GM19452 (cell line): ENCODE results near the gene ETNPPL.

Experiments used
- ATAC-seq: cut with Tn5 transposase; IDR thresholded peaks from one replicate; pipeline ENCODE4 v1.9.1; 2021; ENCODE audit not compliant: unreplicated experiment

The ETNPPL gene

DNA sequence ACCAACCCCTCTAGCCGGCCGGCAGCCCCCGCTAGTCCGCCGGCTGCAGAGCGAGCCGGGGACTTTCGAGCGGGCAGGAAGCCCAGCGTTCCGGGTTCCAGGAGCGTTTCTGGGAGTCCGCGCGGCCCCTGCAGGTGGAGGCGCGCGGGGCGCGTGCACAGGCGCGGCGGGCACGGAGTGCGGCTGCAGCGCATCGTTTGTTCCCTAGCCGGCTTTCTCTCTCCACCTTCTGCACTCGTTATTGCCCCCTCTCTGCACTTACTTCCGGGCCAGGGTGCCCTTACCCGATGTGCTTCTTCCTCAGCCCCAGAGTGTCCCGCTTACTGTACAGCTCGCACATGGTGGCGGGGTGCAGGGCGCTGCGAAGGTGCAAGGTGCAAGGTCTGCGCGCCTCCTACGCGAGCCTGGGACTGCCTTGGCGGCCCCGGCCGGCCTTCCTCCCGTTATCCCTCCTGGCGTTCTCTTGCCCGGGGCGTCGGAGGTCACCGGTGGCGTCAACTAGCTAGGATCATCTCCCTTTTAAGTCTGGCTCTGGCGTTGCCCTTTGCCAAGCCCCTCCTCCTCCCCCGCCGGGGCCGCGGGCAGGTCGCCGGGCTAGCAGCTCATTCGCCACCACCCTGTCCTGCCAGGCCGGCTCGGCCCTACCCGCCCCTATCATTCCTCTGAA lies at the start of gene ETNPPL:
Gene ETNPPL (minus strand): TSS at position 495 of the 667 bp plus-strand sequence. CDS start 155 bp downstream, at position 340.
- no peak for ATAC-seq

DNA sequence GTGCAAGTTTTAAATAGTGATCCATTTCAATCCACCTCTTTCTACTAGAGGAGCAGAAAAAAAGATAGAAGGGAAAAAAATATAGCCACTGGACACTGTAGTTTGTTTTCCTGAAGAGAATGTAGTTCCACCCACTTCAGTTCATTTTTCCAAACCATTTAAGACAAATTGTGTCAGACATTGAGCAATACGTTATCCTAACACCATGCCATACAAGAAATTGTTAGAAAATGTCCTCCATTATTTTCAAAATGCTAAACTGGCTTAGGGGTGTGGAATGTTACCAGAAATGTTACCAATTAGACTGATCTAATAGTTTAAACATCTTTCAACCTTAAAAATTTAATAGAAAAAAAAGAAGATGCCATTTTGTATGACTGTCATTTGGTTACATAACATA lies 48.6 kb upstream of the ETNPPL start:
- ATAC-seq: no peak

DNA sequence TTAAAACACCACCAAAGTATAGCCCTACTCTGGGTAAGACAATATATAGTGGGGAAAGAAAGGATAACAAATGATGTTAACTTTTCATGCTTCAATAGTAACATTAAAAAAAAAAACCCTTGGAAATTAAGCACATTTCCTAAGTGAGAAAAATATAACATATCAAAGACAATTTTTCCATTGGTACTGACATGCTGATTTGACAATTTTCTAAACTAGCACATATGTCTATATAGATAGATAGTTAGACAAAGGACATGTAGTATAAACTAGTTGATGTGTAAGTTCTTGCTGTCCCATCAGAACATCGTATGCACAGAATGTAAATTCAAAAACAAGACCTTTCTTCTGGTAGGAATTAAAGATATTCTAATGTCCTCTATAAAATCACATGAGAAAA lies 47.2 kb upstream of the ETNPPL start:
- no peak for ATAC-seq

DNA sequence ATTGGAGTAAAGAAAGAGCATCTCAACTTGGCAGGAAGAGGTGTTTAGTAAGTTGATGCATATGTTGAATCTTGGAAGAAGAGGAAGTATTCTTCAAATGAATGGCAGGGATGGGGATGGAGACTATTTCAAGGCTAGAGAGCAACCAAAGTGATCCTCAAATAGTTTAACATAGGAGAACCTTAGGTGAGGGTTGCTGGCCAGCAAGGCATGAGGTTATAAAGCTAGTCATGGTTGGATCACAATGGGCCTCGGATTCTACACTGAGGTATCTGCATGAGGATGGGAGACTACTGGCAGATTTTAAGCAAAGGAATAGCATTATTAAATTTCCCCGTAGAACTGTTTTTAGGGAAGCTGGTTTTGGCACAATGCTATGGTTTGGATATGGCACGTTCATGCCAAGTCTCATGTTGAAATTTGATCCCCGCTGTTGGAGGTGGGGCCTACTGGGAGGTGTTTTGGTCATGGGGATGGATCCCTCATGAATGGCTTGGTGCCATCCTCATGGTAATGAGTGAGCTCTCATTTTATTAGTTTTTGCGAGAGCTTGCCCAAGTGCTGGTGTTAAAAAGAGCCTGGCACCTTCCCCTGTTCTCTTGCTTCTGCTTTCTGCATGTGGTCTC lies 41.9 kb upstream of the ETNPPL start:
- ATAC-seq: no peak

DNA sequence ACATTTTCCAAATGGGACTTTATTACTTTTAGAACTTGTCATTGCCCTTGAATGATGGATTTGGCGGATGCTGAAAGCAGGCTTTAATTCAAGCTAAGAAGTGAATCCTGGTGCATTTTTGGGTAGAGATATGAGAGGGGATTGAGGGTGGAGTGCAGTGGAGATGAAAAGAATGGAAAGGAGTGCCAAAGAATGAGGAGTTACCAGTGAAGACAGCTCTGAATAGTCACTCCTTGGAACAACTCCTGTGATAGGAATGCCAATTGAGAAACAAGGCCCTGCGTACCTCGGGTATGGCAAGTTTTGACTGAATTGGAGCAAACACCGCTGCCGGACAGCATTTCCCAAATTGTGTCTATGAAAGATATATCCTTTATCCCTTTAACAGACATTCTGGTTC lies 36.5 kb upstream of the ETNPPL start:
- ATAC-seq: no peak

DNA sequence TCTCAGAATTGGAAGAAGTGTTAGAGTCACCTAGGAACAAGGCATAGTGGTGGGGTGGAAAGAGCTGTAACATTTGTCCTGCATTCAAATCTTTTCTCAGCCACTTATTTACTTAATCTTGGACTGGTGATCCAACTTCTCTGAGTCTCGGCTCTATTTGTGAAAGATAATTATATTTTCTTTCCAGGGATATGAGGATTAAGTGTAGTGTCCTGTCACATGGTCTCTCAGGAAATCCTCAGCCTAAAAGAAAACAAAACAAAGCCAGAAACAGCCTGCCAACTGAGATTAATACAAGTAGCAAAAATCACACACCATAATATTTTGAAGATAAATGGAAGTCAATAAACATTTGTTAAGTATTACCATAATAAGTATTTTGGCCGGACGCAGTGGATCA lies 33.3 kb upstream of the ETNPPL start:
- ATAC-seq: no peak

DNA sequence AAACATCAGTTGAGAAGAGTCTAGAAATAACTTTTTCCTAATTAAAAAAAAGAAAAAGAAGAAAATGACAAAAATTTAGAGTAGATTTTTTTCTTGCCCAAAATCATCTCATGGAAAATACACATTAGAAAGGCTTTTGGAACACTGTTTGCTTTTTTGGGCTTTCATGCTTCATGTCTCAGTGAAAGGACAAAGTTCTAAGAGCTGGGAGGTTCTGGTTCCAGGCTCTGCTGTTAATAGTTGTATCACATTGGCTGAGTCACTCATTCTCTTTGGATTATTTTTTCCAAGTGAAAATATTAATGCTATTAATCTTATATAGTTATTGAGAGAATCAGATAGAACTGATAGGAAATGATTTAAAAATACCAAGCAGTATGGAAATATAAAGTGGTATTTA lies 32.9 kb upstream of the ETNPPL start:
- ATAC-seq: no peak

DNA sequence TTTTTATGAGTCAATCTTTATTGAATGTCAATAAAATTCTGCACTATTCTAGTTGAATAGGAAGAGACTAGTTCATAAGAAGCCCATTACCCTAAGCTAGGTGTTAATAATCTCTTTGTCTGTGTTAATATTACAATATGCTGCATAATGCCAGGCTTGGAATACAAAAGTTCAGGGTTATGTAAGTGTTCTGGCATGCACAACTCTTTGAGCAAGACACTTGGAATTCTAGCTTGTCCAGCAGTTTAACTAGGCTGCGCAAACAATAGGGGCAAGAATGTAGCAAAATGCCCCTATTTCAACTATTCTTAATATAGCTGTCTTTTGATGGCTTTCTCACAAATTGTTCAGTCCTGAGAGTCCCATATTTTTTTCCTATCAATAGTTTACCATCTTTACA lies 31.3 kb upstream of the ETNPPL start:
- ATAC-seq: no peak

DNA sequence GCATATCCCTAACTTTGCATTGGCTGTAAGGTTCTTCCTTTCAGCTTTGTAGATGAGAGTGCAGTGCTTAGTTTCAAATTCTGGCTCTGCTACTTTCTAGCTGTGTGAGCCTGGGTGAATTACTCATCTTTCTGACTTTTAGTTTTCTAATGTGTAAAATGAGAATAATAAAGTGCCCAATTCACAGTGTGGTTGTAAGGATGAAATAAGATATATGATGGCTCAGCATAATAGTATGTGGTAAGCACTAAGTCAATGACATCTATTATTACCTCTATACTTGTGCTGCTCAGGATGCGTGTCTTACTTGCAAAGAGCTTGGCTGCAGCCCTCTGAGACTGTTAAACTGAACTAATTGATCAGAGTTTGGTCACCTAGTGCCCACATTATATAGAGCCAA lies 30.6 kb upstream of the ETNPPL start:
- ATAC-seq: no peak

DNA sequence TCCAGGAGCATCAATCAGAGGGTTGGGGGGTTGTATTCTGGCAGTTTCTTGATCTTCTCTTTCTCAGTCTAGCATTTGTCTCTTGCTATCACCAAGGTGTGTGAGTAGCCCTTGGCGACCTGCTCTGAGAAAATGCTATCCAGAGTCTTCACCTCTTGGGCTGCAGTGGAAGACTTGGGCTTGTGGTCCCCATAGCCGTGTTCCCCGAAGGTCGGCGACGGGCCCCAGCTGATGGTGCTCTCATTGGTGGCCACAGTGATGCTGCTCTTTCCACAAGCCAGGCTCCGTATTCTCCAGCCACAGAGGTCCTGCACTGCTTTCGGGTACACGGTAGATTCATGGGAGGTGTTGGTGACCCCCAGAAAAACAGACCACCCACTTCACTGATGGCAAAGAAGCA lies 25.9 kb upstream of the ETNPPL start:
- no peak for ATAC-seq

DNA sequence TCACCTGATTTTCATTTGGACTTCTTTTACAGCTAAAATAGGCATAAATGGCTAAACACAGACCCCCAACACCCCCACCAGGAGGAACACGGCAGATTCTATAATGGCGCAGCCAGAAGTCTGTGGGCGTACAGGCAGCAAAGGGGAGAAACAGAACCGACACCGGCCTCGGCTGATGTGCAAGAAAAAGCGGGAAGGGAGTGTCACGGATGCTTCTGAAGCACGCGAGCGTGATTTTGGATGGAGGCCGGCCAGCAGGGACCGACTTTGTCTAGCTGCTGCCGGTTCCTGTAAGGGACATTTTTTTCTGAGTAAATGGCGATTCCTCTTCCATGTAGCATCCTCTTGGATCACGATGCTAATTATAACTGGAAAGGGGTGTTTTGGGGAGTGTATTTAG lies 24.9 kb upstream of the ETNPPL start:
- no peak for ATAC-seq

DNA sequence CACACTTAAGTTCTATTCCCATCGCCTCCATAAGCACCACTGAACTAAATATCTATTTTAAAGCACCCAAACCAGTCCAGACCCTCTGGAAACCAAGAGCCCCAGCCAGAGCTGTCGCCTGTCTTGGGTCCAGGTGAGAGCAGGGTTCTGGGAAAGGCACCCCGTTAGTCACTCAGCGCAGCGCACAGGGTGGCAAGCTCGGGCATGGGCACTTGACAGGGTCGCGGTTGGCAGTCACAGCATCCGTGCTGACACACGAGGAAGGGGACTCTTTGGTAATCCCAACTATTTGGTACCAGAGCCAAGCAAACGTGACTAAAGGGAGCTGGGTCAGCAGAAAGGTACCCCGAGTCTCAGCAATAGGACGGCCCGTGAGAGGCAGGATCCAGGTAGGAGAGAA lies 24.3 kb upstream of the ETNPPL start:
- ATAC-seq: no peak

DNA sequence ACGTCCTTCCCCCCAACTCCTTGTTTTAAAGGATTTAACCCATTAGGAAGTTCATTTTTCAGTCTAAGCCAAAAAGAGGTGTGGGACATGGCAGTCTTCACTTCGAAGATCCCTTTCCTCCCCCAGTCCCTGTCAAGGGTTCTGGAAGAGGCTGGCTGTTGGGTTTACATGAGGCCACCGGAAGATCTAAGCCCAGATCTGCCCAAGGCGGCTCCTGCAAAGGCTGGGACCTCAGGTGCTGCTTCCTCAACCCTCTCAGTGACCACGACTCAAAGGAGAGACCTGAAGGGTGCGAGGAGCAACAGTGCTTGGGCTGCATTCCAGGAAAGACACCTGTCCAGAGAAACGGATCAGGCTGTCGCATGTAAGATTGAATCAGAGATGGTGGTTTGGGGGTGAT lies 23.5 kb upstream of the ETNPPL start:
- no peak for ATAC-seq

DNA sequence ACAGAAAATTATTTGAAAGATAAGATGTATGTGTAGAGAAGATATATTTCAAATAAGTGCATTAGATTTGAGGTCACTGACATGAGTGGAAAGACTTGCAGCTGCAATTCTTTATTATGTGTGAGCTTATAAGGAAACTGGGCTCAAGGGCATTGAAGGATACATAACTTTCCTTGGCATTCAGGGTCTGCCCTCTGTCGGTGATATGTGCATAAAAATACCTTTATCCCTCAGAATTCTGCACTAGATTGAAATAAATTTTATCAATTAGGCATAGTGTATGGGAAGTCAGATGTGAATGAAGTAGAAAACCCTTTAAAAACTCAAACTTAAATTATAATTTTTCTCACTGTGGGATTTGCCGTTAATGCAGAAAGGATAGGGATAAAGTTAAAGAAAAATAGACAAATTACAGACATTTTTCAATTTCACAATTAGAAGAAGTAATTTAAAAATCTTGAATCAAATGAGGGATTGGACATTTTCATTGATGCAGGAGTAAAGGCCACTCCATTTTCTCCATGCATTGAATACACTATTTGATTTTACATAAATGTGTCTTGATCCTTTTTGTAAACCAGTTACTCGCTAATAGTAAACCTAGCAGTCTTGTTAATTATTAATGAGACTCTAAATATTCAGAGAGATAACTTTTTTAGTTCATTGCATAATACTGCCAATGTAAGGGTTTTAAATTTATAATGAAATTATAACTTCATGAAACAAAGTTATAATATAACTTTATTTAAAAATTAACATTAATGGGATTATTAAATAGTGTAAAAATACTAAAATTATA lies 21.0 kb upstream of the ETNPPL start:
- no peak for ATAC-seq

DNA sequence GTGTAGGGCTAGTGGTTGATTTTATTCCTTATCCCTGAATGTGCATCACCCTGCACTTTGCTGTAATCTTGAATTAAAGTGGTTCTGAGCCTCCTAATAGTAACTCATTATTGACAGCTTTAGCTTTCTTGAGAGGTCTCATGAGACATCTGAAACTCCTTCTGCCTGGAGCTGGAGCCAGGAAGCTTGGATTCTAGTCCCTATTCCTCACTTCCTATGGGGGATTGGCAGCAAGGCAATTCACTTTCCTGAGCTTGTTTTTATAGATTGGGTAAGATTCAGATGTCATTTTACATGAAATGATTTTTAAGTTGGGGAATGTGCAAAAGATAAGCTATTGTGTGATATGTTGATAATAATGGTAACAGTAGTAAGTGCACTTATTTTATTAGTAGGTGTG lies 17.1 kb upstream of the ETNPPL start:
- ATAC-seq: no peak

DNA sequence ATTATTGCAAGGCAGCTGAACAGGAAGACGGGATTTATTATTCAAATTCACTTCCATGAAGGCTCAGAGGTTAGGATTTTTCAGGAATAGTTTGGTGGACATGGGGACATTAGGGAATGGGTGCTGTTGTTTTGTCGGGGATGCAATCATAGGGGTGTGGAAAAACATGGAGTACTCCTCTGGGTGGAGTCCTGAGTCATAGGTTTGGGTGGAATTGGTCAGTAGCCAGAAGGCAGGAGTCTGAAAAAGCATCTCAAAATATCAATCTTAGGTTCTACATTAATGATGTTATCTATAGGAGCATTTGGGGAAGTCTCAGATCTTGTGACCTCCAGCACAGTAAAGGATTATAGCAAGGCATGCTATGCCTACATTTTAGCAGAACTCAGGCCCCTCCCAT lies 14.5 kb upstream of the ETNPPL start:
- ATAC-seq: no peak

DNA sequence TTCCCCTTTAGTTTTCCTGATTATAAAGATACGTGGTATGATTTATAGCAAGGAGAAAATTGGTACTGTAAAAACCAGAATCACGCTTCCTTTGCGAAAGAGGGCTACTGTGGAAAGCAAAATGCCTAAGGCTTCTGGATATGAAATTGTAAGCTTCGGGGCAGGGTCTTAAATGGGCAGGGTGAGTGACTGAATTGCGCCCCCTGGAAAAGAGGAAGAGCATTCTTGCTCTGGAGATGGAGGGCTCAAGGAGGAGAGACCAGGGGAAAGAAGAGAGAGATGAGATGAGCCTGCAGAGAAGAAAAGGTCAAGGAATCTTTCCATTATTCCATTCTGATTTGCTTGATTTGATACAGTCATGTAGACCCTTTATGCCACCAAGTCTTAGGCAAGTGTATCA lies 13.1 kb upstream of the ETNPPL start:
- no peak for ATAC-seq

DNA sequence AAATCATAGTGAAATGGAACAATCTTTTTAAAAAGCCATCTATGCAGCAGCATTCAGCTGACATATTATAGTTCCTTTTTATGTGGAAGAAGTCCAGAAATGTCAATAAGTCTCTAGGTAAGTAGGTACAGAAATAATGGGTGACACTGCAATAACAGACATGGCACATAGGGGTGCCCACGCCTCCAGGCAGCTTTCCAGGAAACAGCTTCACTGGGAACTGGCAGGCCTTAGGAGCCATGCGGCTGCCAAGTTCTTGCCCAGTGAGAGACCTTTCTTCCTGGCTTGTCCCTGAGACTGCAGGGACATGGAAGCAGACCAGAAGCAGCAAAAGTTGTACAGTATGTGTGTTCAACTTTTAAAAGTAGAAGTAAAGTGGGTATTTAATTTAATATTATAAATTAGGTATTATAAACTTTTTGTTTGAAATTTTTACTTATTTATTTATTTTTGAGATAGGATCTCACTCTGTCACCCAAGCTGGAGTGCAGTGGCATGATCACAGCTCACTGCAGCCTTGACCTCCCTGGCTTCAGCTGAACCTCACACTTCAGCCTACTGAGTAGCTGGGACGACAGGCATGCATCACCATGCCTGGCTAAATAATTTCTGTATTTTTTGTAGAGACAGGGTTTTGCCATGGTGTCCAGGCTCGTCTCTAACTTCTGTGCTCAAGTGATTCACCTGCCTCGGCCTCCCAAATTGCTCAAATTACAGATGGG lies 12.1 kb upstream of the ETNPPL start:
- ATAC-seq: no peak

DNA sequence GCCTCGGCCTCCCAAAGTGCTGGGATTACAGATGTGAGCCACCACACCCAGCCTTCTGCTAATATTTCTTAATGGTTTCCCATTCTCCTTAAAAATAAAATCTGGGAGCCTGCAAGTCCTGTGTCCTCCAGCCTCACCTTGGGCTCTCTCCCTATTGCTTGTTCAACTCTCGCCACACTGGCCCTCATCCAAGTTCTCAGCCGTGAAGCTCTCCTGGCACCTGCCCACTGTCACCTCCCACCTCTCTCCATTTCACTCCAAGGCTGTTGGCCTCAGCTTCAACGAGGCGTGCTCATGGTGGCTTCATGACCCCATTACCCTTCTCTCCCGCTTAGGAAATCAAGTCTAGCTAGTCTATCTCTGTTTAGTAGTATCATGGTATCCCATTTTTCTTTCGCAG lies 9.5 kb upstream of the ETNPPL start:
- ATAC-seq: no peak

DNA sequence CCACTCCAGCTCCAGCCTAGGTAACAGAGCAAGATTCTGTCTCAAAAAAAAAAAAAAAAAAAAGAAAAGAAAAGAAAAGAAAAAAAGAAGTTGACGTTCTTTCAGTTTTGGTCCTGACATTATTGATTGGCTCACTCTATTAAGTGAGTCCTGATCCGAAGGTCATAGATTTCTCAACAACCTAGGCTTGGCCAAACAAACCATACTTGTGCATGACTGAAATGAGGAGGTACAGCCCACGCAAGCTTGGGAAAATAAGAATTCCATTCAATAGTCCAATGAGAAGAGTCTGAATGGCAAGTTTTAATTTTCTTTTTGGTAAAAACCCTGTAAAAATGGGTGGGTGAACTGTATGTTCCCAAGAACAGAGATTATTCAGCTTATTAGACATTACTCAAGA lies 3.2 kb upstream of the ETNPPL start:
- no peak for ATAC-seq

DNA sequence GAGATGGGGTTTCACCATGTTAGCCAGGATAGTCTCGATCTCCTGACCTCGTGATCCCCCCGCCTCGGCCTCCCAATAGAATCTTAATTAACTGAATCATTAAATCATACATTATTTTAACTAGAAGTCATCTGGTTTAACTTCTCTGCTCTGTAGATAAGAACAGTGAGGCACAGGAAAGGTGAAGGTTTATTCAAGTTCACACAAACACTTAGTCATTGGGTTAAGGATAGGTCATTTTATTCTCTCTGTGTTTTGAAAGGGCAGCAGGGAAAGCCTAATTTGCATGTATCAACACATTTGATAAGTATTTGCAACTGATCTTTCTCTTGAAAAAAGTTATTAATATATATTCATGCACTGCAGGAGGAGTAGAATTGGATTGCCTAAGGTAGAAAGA lies 1.1 kb upstream of the ETNPPL start:
- ATAC-seq: no peak

DNA sequence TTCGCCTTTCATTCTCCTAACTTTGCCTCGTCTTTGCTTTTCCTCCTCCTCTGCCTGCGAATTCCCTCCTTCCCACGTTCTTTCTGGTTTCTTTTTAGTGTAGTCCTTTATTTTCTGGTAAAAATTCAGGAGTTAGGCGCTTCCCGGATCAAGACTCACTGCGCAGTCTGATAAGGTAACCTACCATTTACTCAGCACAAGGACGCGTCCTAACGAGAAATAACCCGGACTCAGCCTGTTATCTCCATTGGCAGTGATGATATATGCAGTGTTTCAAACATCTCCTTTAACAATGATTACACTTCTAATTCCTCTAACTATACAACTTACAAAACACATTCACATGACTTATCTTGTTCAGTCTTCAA lies 357 bp upstream of the ETNPPL start:
- ATAC-seq: no peak
